HG02642 (cell line): Measurements from ENCODE around the gene CCDC154.

Source experiments
- ATAC-seq: cut with Tn5 transposase; IDR thresholded peaks from one replicate; pipeline ENCODE4 v1.9.1; 2021; ENCODE audit warnings: mild to moderate bottlenecking; ENCODE audit not compliant: unreplicated experiment, poor library complexity

Gene CCDC154

GRCh38 chr16:1398351-1398750, 46.0 kb downstream of the CCDC154 start:
- ATAC-seq: no peak

- no peak for ATAC-seq
Observed at GRCh38 chr16:1397779-1398178, 46.6 kb downstream of the CCDC154 start.

GRCh38 chr16:1395444-1396031, 48.8 kb downstream of the CCDC154 start:
- ATAC-seq: no peak

GRCh38 chr16:1394367-1394951, 49.9 kb downstream of the CCDC154 start:
- ATAC-seq: no peak

GRCh38 chr16:1393613-1394176, 50.7 kb downstream of the CCDC154 start:
- no peak for ATAC-seq

- ATAC-seq: no peak
Observed at GRCh38 chr16:1392826-1393225, 51.5 kb downstream of the CCDC154 start.

- ATAC-seq: no peak
Observed at GRCh38 chr16:1390239-1390779, 54.0 kb downstream of the CCDC154 start.

GRCh38 chr16:1389762-1390161, 54.6 kb downstream of the CCDC154 start:
- no peak for ATAC-seq

GRCh38 chr16:1387331-1387730, 57.0 kb downstream of the CCDC154 start:
- no peak for ATAC-seq

GRCh38 chr16:1385232-1385631, 59.1 kb downstream of the CCDC154 start:
- no peak for ATAC-seq
